H1 (cell line): Measurements from ENCODE around the gene FOXN1. TPM values are rescaled to one million over a fixed set of nuclear protein-coding genes. Genes with fewer than 3 reads are reported as not detected.

Experiments used
- CHD7 ChIP-seq: fragments of 300-600 bp; sonication (generic); IDR thresholded peaks from 2 replicates; pipeline ENCODE4 v1.7.1; 2012; ENCODE audit warnings: low read length, moderate library complexity, mild to moderate bottlenecking, inconsistent platforms; ENCODE audit not compliant: insufficient replicate concordance
- EGR1 ChIP-seq: IDR thresholded peaks from 2 replicates; pipeline ENCODE4 v1.6.1; 2011; ENCODE audit warnings: low read depth, low read length, borderline replicate concordance
- polyA plus RNA-seq, 7 experiments: library from polyadenylated mRNA; depleted of rRNA in 3 of 7; stranded (reverse) in 5 of 7; unstranded in 2 of 7; fragments of >200 nt in 5 of 7; fragments of 200-250 nt in 2 of 7; gene quantifications; 1 replicate in 5 of 7; 2 replicates in 1 of 7; 4 replicates in 1 of 7; pipeline versions ENCODE4 v1.2.1 to v1.2.3, GENCODE V29; 2011 to 2013; ENCODE audit warnings: missing spikeins in 2 of 7, mixed read lengths in 2 of 7
- total RNA-seq: library from RNA; stranded (reverse); fragmentation: NEBNext Ultra II Directional; extraction: Animal tissue kit (Norgen Biotek cat#: 25700); gene quantifications from 2 replicates; pipeline ENCODE4 v1.2.1, GENCODE V29; 2021

FOXN1 gene
- total and polyA plus RNA-seq, 2 of the 8 experiments (the other 6 are each of a cell fraction or from before 2014, with no cell fraction given), result not detected

GRCh38 chr17:28536532-28537218 lies 30.5 kb downstream of the FOXN1 start (continued):
- TF ChIP-seq EGR1 (no peak), CHD7 (no peak)
